GM19023 (cell line): Measurements from ENCODE around the gene ANK3.
A peak's percentile ranks its signal among the peaks of the same experiment; 100 is the strongest.
"Not testable (repeated sequence)": the region's sequence is repeated elsewhere in the genome, so short reads cannot be mapped to it uniquely, and the experiment has no call there.

Experiments used
- ATAC-seq: cut with Tn5 transposase; IDR thresholded peaks from one replicate; pipeline ENCODE4 v1.9.1; 2021; ENCODE audit warnings: mild to moderate bottlenecking, moderate library complexity; ENCODE audit not compliant: unreplicated experiment

ANK3 gene

DNA sequence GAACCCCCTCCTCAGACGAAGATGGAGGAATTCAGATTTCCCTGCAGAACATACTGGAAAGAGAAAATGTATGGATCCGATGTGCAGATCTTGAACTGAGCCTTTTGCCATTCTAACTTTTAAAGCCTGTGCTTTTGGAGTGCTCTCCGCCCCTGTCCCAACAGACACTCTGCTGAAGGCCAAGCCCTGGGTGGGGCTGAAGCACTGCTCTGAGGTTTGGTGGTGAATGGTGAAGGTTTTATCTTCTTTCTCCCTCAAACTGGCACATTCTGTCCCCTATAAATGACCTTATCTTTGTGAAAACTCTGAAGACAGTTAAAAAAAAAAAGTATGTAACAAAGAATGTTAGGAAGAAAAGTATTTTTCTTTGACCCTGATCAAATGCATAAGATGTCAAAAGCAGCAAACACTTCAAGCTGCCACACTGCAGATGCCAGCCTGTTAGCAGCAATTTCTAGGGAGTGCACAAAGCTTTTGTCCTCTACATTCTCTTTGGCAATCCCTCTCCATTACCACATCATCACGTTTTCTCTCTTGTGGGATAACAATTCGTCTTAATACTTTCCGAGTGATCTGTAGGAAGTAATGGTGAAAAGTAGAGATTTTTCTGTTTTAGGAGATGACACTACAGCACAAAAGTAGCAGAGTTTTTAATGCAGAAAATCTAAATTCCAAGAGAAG lies 346.0 kb downstream of the ANK3 start:
- ATAC-seq, result no peak

DNA sequence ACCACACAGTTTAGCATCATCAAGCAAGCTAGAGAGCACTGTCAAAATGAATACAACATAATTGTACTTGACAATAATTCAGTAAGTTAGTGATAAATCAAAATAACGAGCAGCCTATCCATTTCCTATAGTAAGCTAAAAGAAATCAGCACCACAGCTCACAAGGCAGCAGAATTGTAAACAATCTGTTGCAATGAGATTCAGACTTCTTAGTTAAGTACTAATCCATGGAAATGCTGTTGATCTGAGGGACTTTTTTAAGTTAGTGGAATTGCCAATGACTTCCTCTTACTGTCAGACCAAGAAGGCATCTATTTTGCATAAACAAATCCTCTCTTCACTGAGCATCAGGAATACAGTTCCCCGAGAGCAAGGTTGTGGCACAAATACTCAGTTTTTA lies 346.8 kb downstream of the ANK3 start:
- ATAC-seq, result no peak

DNA sequence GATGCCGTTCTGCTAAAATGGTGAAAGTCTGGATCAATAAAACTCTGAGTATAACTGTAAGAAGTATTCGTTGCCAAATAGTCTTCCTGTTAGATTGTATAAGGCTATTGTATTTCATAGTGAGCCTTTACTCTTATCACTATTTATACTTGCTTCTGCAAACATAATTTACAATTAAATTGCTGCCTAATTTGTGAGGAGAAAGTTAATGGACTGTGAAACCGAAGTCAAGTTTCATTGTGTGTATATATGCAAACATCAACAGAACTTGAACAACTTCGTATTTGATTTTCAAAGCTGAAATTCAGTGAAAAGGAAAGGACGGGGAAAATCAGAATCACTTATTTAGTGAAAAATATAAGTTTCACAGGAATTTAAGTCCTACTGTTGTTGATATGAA lies 347.4 kb downstream of the ANK3 start:
- no peak for ATAC-seq

DNA sequence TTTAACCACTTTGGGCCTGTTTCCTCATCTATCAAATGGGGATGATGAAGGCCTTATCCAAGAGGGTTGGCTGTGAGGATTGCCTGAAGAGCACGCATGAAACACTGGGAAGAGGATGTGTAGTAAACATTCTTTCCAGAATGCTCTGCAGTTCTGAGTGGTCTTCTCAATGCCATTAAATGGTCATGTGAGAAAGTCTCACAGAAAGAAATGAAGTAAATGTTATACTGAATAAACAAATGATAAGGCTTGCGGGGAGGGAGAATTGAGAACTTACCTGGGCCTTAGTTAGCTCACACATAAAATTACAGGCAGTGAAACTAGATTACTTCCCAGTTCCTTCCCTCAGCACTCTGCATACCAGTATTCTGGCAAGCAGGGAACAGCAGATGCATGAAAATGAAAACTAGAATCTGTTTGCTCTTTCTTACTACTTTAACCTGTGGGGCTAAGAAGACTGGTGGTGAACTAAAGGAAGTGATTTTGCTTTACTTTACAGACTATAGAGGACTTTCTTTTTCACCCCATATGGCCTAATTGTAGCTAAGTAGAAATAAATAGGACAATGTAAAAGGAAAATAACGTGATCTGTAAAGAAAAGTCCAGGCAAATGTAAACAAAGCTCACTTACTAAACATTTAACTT lies 348.1 kb downstream of the ANK3 start:
- ATAC-seq, result no peak

DNA sequence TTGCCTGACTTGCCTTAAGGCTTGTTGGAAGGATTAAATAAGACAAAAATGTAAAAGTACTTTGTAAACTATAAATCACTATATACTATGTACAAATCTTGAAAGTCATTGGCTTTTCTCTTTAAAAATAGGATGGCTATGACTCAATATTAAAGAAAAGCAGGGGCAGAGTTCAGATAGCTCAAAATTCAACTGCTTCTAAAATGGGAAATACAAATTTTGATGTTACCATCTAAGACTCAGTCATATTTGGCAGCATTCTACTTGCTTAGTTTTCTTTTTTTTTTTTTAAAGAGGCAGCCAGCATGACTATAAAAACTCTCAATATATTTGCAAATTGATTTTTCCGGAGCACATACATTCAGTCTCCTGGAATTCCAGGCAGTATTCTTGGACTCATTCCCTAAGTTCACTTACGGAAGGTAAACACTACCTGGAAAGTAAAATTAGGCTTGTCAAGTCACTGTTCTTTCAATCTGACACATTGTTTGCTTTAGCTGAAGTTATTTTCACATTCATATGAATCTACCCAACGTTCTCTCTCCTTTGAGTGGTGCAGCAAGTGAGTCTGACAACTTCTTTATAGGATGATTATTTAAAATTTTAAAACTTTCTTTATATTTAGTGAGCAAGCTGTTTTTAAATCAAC lies 349.5 kb downstream of the ANK3 start:
- no peak for ATAC-seq

DNA sequence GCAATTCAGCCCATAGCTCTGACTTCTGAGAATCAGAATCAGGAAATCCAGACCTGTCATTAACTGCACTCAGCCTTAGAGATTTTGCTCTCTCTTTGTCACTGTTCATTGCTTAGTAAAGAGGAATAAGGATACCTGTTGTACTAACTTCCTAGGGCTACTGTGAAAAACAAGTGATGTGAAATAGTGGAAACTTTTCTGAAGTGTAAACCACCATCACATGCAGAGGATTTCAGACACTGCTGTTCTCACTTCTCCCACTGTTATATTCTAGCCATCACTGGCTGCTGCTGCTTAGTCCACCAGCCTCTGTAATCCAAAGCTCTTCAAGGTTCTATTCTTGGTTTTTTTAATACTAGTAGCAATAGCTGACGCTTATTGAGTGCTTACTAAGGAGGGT lies 353.7 kb downstream of the ANK3 start:
- ATAC-seq, result no peak

DNA sequence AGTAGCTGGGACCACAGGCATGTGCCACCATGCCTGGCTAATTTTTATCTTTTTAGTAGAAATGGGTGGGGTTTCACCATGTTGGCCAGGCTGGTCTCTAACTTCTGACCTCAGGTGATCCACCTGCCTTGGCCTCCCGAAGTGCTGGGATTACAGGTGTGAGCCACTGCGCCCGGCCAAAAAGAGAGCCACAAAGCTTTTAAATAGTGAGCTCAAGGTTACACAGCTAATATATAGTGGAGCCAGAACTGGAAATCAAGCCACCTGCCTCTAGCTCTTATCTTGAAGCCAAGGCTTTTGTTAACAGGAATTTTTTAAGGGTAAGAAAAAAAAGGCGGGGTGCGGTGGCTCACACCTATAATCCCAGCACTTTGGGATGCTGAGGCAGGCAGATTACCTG lies 354.3 kb downstream of the ANK3 start:
- ATAC-seq, result not testable (repeated sequence)

DNA sequence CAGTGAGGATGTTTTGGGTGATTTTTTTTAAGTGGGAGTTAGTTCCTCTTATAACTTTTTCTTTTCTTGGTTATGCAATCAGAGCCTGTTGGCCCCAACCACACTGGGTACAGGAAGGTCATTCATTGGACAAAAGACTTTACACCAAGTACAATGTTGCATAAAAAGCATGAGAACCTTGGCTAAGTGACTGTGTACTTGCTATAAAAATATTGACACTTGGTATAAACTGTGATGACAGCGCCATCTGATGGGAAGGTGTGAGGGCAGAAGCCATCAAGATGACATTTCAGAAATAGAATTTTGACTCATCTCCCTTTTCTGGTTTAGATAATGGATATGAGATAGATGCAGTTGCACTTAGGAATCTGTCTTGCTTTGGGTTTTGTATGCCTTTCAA lies 357.0 kb downstream of the ANK3 start:
- ATAC-seq, result peak; percentile 40

DNA sequence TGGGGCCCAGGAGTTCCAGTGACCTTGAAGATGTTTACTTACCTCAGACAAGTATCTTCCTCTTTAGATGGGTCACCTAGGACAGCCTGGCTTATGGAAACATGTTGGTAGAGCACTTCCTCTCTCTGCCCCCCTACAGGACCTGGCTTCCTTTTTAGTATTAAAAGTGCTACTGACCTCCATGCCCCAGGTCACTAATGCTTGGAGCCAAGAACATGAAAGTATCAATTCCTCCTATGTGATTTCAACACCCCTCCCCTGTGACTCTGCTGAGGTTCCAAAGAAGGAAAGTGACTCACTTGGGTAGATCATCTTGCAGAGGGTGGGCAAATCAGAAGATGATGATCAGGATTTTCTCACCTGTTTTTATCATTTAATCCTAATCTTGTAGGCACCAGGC lies 358.0 kb downstream of the ANK3 start:
- no peak for ATAC-seq

DNA sequence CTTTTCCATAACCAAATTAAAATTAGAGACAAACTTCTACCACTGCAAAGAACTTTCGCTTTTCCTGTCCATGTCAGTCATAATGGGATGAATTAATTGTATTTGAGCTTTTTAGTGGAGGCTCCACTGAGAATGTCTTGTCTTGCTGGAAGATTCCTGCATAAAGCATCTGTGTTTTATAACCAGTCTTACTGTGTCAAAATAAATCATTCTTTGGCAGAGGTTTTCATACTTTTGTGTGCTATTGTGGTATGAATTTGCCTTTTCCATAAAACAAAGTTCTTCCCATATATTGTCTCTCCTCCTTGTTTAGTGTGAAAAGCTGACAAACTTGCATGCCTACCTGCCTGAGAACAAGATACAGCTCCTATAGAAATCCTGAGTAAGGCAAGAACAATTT lies 358.5 kb downstream of the ANK3 start:
- ATAC-seq, result no peak

DNA sequence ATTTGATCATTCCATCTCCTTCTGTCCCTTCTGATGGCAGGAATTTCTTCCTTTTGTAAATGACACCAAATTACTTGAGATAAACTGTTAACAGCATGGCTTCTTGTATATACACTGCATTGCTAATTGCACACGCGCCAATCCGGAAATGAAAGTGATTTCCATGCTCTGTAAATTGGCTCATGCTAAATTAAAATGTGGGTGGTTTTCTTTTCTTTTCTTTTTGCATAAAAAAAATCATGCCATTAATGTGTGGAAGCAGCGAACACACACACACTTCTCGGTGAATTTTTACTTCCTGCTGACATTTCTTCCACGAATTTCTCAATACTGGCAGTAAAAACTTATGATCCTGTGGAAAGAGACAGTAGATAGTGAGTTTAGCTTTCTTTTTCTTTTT lies 360.2 kb downstream of the ANK3 start:
- ATAC-seq, result no peak

DNA sequence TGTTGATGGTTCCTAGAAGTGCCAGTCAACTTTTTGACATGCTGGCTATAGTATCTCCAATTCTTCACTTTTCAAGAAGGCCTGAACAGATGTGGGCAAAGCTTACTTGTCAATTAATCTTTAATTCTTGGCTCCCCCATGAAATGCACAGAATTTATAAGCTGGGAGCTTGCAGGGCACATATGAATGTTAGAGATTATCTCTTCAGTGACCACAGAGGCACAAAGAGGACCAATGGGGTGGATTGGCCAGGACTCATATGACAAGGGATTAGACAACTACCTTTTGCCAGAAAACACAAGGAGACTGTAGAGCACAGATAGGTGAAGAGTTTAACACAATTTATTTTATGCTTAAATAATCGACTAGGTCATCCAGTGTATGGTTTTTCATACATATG lies 361.6 kb downstream of the ANK3 start:
- ATAC-seq, result no peak

DNA sequence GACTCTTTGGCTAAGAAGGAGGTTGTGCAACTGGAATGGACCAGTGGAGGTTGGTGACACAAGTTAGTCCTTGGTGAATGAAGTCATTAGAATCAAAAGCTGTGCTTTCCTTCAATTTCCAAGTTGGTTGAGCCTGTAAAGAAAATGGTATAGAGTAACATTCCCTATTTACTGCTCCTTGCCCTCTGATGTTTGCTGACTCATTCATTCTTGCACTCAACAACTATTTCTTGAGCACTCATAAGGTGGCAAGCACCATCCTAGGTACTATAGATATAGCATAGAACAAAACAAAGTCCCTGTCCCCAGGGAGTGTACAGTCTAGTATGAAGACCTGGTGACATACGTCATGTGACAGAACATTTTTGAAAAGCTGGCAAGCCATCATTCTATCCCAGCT lies 364.4 kb downstream of the ANK3 start:
- ATAC-seq, result no peak

DNA sequence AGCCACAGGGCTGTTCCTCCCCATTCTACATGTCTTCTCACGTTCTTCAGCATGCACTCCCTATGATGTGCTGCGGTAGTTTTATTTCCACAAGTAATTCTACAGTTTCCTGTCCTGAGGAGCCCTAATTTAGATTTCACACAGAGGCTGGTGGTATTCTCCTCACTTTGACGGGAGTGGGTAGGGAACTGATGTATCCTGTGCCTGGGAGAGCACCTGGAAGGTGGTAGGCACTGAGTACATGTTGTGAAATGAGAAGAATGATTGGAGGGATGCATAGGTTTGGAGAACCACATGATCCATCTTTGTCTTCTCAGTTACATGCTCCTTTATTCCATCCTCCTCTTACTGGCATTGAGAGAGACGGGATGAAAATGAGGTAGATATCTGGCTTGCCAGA lies 365.2 kb downstream of the ANK3 start:
- ATAC-seq, result no peak

DNA sequence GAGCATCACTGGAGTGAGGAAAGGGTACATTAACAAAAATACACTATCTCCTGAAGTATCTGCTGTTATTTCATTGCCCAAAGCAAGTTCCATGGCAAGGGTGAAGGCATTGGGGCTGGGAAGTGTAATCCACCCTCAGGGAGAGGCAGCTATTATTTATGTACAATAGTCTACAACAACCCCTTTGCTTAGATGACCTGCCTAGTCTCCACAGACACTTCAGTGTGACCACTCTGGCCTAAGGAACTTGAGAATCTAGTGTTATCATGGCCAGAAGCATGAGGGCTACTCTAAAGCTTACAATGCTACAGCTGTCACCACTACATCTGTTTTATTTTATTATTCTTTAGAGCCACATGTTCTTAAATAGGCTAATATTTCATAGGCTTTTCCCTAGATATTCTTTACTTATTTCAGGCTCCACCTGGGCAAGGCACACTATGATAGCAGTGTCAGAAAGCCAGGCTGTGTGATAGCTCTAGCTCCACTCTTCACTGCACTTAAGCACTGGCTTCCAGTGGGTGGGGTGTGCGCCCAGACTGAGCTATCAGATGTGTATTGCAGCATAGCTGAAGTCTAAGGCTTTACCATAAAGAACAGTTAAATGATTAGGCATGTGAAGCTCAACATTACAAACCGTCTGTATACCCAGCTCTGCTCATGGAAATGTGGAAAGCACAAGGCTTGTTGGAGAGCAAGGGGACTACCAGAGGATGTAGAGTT lies 366.4 kb downstream of the ANK3 start:
- no peak for ATAC-seq

DNA sequence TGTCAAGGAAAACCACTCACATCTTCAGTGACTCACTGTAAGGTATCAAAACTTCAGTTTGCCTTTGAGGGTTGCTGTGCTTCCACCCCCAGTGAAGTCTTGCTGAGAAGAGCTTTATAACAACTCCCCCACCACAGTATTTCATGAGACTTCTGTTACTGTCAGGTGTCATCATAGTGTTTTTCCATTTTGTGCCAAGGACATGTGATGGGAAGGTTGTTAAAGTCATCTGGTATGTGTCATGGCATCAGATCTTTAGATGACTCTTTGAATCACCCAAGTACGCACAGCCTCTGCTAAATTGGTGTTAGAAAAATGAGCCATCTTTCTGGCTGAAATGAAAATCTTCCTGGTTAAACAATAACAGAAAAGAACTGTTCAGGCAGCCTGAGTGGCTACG lies 368.3 kb downstream of the ANK3 start:
- no peak for ATAC-seq

DNA sequence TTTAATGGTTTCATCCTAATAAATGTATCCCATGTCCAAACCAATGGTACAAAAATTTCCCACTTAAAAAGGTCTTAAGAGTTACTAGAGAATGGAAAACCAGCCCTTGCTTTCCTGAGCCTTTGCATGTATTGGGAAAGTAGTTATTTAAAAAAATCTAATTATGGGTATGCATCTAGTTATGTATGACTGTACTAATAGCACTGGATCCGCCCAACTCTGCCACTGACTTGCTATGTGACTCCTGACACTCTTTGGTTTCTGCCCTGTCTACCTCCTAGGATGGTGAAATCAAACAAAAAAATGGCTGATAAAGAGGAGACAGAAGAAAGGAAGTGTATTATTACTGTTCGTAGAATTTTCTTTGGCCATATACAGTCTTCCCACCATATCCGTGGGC lies 372.9 kb downstream of the ANK3 start:
- no peak for ATAC-seq

DNA sequence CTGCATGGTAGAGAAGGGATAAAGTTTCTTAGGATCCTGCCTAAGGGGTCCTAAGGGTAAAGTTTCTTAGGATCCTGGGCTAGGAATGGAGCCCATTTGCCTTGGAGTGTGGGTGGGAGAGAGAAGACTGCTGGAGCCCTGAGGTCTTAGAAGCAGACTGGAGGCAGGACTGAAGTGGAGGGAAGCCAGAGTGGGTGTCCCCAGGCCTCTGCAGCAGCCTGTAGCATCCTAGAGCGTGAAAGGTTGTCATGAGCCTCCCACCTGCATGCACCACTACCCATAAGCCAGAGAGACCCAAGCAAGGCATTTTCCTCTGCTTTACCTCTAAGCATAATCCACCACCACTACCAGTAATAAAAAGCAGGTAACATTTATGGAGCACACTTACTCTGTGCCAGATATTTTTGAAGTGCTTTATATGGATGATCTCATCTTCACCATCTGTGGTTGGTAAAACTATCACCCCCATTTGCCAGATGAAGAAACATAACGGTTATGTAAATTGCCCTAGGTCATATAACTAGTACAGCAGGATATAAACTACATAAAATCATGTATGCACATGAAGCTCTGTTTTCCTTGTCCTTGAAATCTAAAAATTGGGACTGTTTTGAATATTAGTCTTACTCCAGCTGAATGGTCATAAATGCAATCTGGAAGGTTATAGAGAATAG lies 379.8 kb downstream of the ANK3 start:
- no peak for ATAC-seq

DNA sequence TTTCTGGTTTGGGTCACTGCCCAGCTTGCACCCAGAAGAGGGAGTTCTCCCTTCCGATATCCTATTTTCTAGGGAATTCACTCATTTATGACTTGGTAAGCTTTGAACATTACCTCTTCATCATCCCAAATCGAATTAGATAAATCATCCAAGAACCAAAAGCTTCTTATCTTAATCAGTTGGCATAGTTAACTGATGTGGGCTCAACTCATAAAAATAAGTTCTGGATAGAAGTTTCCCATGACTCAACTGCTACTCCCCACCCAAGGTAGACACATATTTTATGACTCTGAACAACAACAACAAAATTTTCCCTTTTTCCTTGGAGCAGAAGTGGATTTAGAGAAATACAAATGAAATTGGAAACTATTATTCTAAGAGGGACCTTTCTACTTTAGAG lies 380.4 kb downstream of the ANK3 start:
- no peak for ATAC-seq

DNA sequence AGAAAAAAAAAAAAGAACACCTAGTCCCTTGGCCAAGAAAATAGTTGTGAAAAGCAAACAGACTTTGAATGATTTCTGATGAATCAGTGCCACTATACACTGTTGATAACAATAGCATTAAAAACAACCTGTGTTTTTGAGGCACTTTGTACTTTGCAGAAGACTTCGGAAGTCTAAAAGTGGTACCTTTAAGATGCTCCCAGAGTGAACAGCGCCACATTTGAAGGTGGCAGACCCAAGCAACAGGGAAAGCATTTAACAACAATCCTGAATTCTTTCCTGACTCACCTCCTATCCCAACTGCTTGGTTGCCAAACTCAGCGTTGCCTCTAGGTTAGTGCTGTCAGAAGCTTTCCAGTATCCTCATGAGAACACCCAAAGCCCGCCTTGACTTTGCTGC lies 380.9 kb downstream of the ANK3 start:
- ATAC-seq, result no peak

DNA sequence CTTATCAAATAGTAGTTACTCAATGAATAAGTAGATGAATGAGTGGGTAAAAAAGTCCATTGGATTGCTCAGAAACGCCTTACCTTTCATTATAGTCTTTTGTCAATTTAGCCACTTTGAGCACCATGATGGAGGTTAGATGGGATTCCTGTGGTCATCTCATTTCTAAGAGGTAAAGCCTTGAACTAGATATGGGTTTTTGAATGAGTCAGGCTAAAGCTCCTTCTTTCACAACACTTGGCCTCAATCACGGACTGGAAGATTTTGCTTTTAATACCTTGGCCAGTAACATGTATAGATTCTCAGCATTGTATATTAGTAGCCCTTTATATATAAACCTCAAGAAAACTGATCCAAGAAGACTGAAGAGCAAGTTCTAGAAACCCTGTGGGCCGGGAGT lies 383.6 kb downstream of the ANK3 start:
- ATAC-seq, result no peak
